ENCODE data around the gene CBFA2T3.
"Not testable (repeated sequence)": the region's sequence is repeated elsewhere in the genome, so short reads cannot be mapped to it uniquely, and the experiment has no call there.

Gene CBFA2T3

GRCh38 chr16:88904676-88905365 lies 72.2 kb downstream of the CBFA2T3 start:
- DNase-seq = no peak

GRCh38 chr16:88903267-88903666 lies 73.7 kb downstream of the CBFA2T3 start:
- DNase-seq = no peak

- no peak for DNase-seq
Measured at GRCh38 chr16:88902744-88903143, 74.3 kb downstream of the CBFA2T3 start.

GRCh38 chr16:88901718-88902337 lies 75.2 kb downstream of the CBFA2T3 start:
- DNase-seq = no peak

- no peak for DNase-seq
Measured at GRCh38 chr16:88900662-88901052, 76.3 kb downstream of the CBFA2T3 start.

GRCh38 chr16:88899901-88900661 lies 76.9 kb downstream of the CBFA2T3 start:
- DNase-seq = no peak

- no peak for DNase-seq
Measured at GRCh38 chr16:88897696-88898425, 79.1 kb downstream of the CBFA2T3 start.

GRCh38 chr16:88896238-88897070 lies 80.6 kb downstream of the CBFA2T3 start:
- DNase-seq = no peak

GRCh38 chr16:88895335-88895734 lies 81.7 kb downstream of the CBFA2T3 start:
- no peak for DNase-seq

GRCh38 chr16:88894681-88895300 lies 82.2 kb downstream of the CBFA2T3 start:
- no peak for DNase-seq

- not testable (repeated sequence) for DNase-seq
Measured at GRCh38 chr16:88894266-88894665, 82.7 kb downstream of the CBFA2T3 start.

- no peak for DNase-seq
Measured at GRCh38 chr16:88893127-88893968, 83.7 kb downstream of the CBFA2T3 start.

- no peak for DNase-seq
Measured at GRCh38 chr16:88892065-88892464, 84.9 kb downstream of the CBFA2T3 start.

- no peak for DNase-seq
Measured at GRCh38 chr16:88891083-88891482, 85.9 kb downstream of the CBFA2T3 start.

GRCh38 chr16:88889702-88890352 lies 87.2 kb downstream of the CBFA2T3 start:
- DNase-seq = not testable (repeated sequence)

- no peak for DNase-seq
Measured at GRCh38 chr16:88888461-88889387, 88.3 kb downstream of the CBFA2T3 start.

- no peak for DNase-seq
Measured at GRCh38 chr16:88888057-88888456, 89.0 kb downstream of the CBFA2T3 start.

GRCh38 chr16:88886845-88887521 lies 90.0 kb downstream of the CBFA2T3 start:
- no peak for DNase-seq

- no peak for DNase-seq
Measured at GRCh38 chr16:88886420-88886844, 90.6 kb downstream of the CBFA2T3 start.
